ENCODE results near the gene EIF4EBP3.

Gene EIF4EBP3

GRCh38 chr5:140556438-140556837 lies 9.0 kb downstream of the EIF4EBP3 start:
- DNase-seq (ENCODE audit: insufficient read length, low spot score) (no peak), FAIRE-seq (no peak)

- peak; percentile 97 for FAIRE-seq
Observed at GRCh38 chr5:140557136-140557805, 9.8 kb downstream of the EIF4EBP3 start, which contains the start of gene SRA1. TSS of gene SRA1 (minus strand) at chr5:140557473. CDS start at chr5:140557452, 21 bp downstream.

GRCh38 chr5:140557965-140558364 lies 10.5 kb downstream of the EIF4EBP3 start:
- DNase-seq (ENCODE audit: insufficient read length, low spot score) (no peak), FAIRE-seq (no peak)

More at GRCh38 chr5:140557136-140557805, 9.8 kb downstream of the EIF4EBP3 start, which contains the start of gene SRA1:
- peak; percentile 95 for DNase-seq (ENCODE audit: insufficient read length, low spot score)

GRCh38 chr5:140558542-140558941 lies 11.1 kb downstream of the EIF4EBP3 start:
- DNase-seq (ENCODE audit: insufficient read length, low spot score) (no peak), FAIRE-seq (no peak)

GRCh38 chr5:140560227-140560626 lies 12.8 kb downstream of the EIF4EBP3 start:
- no peak for FAIRE-seq
- no peak for DNase-seq (ENCODE audit: insufficient read length, low spot score)

- DNase-seq (ENCODE audit: insufficient read length, low spot score) (no peak), FAIRE-seq (no peak)
Observed at GRCh38 chr5:140561753-140562523, 14.5 kb downstream of the EIF4EBP3 start.

GRCh38 chr5:140563596-140563995 lies 16.1 kb downstream of the EIF4EBP3 start:
- FAIRE-seq (no peak), DNase-seq (ENCODE audit: insufficient read length, low spot score) (no peak)

GRCh38 chr5:140564196-140565023 lies 16.9 kb downstream of the EIF4EBP3 start, which contains the start of the genes APBB3 and SLC35A4:
TSS of gene APBB3 (minus strand) at chr5:140564598. CDS start at chr5:140564245, 353 bp downstream.
TSS of gene SLC35A4 (plus strand) at chr5:140564828. CDS start at chr5:140567170, 2,342 bp downstream.
- DNase-seq (ENCODE audit: insufficient read length, low spot score) (peak; percentile 96), FAIRE-seq (peak; percentile 96)

- FAIRE-seq (no peak), DNase-seq (ENCODE audit: insufficient read length, low spot score) (no peak)
Observed at GRCh38 chr5:140565024-140565779, 17.7 kb downstream of the EIF4EBP3 start.

- FAIRE-seq (no peak), DNase-seq (ENCODE audit: insufficient read length, low spot score) (no peak)
Observed at GRCh38 chr5:140565780-140566095, 18.3 kb downstream of the EIF4EBP3 start.

- FAIRE-seq: no peak
- DNase-seq (ENCODE audit: insufficient read length, low spot score): no peak
Observed at GRCh38 chr5:140566665-140567064, 19.2 kb downstream of the EIF4EBP3 start.

GRCh38 chr5:140567136-140567818 lies 19.8 kb downstream of the EIF4EBP3 start:
- DNase-seq (ENCODE audit: insufficient read length, low spot score) (no peak), FAIRE-seq (no peak)

- DNase-seq (ENCODE audit: insufficient read length, low spot score) (no peak), FAIRE-seq (no peak)
Observed at GRCh38 chr5:140567871-140568270, 20.4 kb downstream of the EIF4EBP3 start.

- no peak for DNase-seq (ENCODE audit: insufficient read length, low spot score)
- no peak for FAIRE-seq
Observed at GRCh38 chr5:140568443-140569063, 21.1 kb downstream of the EIF4EBP3 start.

GRCh38 chr5:140569197-140569596 lies 21.7 kb downstream of the EIF4EBP3 start:
- DNase-seq (ENCODE audit: insufficient read length, low spot score): no peak
- FAIRE-seq: no peak

- DNase-seq (ENCODE audit: insufficient read length, low spot score) (no peak), FAIRE-seq (no peak)
Observed at GRCh38 chr5:140570058-140570457, 22.6 kb downstream of the EIF4EBP3 start.

GRCh38 chr5:140570488-140570887 lies 23.0 kb downstream of the EIF4EBP3 start:
- FAIRE-seq: no peak
- DNase-seq (ENCODE audit: insufficient read length, low spot score): no peak

- DNase-seq (ENCODE audit: insufficient read length, low spot score): no peak
- FAIRE-seq: no peak
Observed at GRCh38 chr5:140571105-140571504, 23.6 kb downstream of the EIF4EBP3 start.

GRCh38 chr5:140573683-140574082 lies 26.2 kb downstream of the EIF4EBP3 start:
- DNase-seq (ENCODE audit: insufficient read length, low spot score): no peak
- FAIRE-seq: no peak
